Gastroesophageal sphincter (tissue), 4 donors: Measurements from ENCODE around the gene ARID5B. TPM values are rescaled to one million over a fixed set of nuclear protein-coding genes. Genes with fewer than 3 reads are reported as not detected.

Experiments
- ATAC-seq: fragments of 150-250 bp; one replicate; pipeline ENCODE4 v1.9.1; 2016; ENCODE audit warnings: mild to moderate bottlenecking, moderate library complexity
- H3K27ac ChIP-seq, 4 donors: fragments of 200-600 bp; sonication (generic) in 3 of 4; 1 replicate in 3 of 4; 2 replicates in 1 of 4; pipeline ENCODE4 v1.5.1; 2016 to 2019
- H3K27me3 ChIP-seq: fragments of 200-600 bp; sonication (generic); one replicate; pipeline ENCODE4 v1.5.1; 2019
- H3K36me3 ChIP-seq, 2 donors: fragments of 200-600 bp; sonication (generic); one replicate each; pipeline ENCODE4 v1.5.1; 2019; ENCODE audit warnings: control low read depth in 1 of 2
- H3K4me1 ChIP-seq, 3 donors: fragments of 200-600 bp; sonication (generic); 1 replicate in 2 of 3; 2 replicates in 1 of 3; pipeline ENCODE4 v1.5.1; 2016 to 2019; ENCODE audit warnings: control low read depth in 2 of 3
- H3K4me3 ChIP-seq, 2 donors: fragments of 200-600 bp; sonication (generic); one replicate each; pipeline ENCODE4 v1.5.1; 2019; ENCODE audit warnings: mild to moderate bottlenecking in 1 of 2, moderate library complexity in 1 of 2
- H3K9me3 ChIP-seq, 3 donors: fragments of 200-600 bp; sonication (generic); one replicate each; pipeline ENCODE4 v1.5.1; 2017 to 2019; ENCODE audit warnings: control low read depth in 2 of 3
- CTCF ChIP-seq, 4 experiments: fragments of 200-600 bp in 2 of 4; fragments of 450-650 bp in 2 of 4; sonication (generic) in 1 of 4; IDR thresholded peaks; one replicate each; pipeline ENCODE4 v1.5.1; 2017 to 2019; ENCODE audit warnings: antibody characterized with exemption in 4 of 4, mild to moderate bottlenecking in 2 of 4, moderate library complexity in 2 of 4
- EP300 ChIP-seq: sonication (generic); formaldehyde crosslinking; IDR thresholded peaks from one replicate; pipeline ENCODE4 v1.6.1; 2017; ENCODE audit warnings: antibody characterized with exemption, mild to moderate bottlenecking
- POLR2A ChIP-seq, 2 donors: fragments of 450-650 bp; IDR thresholded peaks; one replicate each; pipeline ENCODE4 v1.6.1; 2017; ENCODE audit warnings: antibody characterized with exemption in 2 of 2, mild to moderate bottlenecking in 2 of 2, moderate library complexity in 1 of 2
- POLR2AphosphoS5 ChIP-seq: sonication (generic); formaldehyde crosslinking; IDR thresholded peaks from one replicate; pipeline ENCODE4 v1.6.1; 2017; ENCODE audit warnings: antibody characterized with exemption
- WGBS, 2 donors: methylation state at CpG; one replicate each; pipeline ENCODE4 v1.1.5; 2018; ENCODE audit warnings: low coverage in 1 of 2; 5-methylcytosine and 5-hydroxymethylcytosine counted together
- total RNA-seq, 4 donors: library from RNA; depleted of rRNA; stranded (reverse); fragments of >200 nt; gene quantifications; one replicate each; pipeline ENCODE4 v1.1.0, GENCODE V29; 2016

The ARID5B gene
- total RNA-seq, 4 donors from 2014 or later = 34.7 to 81.4 (median 62.5) TPM

- TF ChIP-seq EP300 (no peak), POLR2AphosphoS5 (peak; percentile 18)
- ATAC-seq = peak; percentile 68
- Histone ChIP-seq H3K36me3 (no peaks in the 10 kb centered on the region), H3K4me3 (no peak overlapping the region), H3K9me3 (peaks cover 0 to under 1% (median 0%) of the 10 kb centered on the region in 3 donors), H3K27ac (peak overlapping the region in 1 of 4 donors; percentile 16), H3K4me1 (peaks cover 0 to 47% (median 3%) of the 10 kb centered on the region in 3 donors), H3K27me3 (no peaks in the 10 kb centered on the region)
- 55 to 62% methylated on average over 5 to 6 of the region's 6 CpGs for WGBS, 2 donors
Measured at GRCh38 chr10:61923210-61923949, 21.9 kb downstream of the ARID5B start.

GRCh38 chr10:61923950-61924274 lies 22.4 kb downstream of the ARID5B start:
- H3K4me1 ChIP-seq = peaks cover 0 to 47% (median 3%) of the 10 kb centered on the region in 3 donors
- ATAC-seq = peak; percentile 20
- H3K4me3 ChIP-seq = no peak overlapping the region
- H3K27me3 ChIP-seq = no peaks in the 10 kb centered on the region
- no peak for TF ChIP-seq POLR2A (IDR thresholded peaks at IDR 0.05)
- TF ChIP-seq CTCF (IDR thresholded peaks at IDR 0.05) = no peak
- no peak for TF ChIP-seq POLR2AphosphoS5
- TF ChIP-seq EP300 = no peak
- H3K27ac ChIP-seq = no peak overlapping the region
- no peaks in the 10 kb centered on the region for H3K9me3 ChIP-seq
- H3K36me3 ChIP-seq = no peaks in the 10 kb centered on the region
- 59% methylated on average over 2 of the region's 2 CpGs; no CpG with 5 or more reads in 1 of the 2 donors for WGBS, 2 donors

DNA sequence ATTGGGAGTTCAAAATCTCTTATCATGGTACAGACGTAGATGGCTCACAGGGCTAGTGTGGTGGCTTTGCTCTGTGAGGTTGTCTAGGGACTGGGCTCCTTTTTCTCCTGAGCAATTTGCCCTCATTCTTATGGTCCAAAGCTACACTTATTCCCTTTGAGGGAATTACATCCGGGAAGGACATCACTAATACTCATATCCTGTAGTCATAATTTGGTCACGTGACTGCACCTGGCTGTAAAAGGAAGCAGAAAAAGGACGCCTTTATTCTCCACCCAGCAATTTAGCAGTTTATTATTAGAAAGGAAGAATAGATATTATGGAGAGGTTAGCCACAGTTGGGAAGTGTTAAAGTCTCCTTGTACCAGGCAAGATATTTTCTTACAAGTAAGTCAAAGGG lies 28.1 kb downstream of the ARID5B start:
- TF ChIP-seq EP300 (no peak), POLR2AphosphoS5 (no peak), CTCF (IDR thresholded peaks at IDR 0.05) (no peak), POLR2A (IDR thresholded peaks at IDR 0.05) (no peak)
- H3K4me3 ChIP-seq = no peak overlapping the region
- no peaks in the 10 kb centered on the region for H3K36me3 ChIP-seq
- no peak overlapping the region for H3K27ac ChIP-seq
- no peaks in the 10 kb centered on the region for H3K9me3 ChIP-seq
- no peak for ATAC-seq
- H3K27me3 ChIP-seq = no peaks in the 10 kb centered on the region
- peaks cover 0 to 17% (median 0%) of the 10 kb centered on the region in 3 donors for H3K4me1 ChIP-seq
- 80 to 84% methylated on average over 4 of the region's 4 CpGs for WGBS, 2 donors

DNA sequence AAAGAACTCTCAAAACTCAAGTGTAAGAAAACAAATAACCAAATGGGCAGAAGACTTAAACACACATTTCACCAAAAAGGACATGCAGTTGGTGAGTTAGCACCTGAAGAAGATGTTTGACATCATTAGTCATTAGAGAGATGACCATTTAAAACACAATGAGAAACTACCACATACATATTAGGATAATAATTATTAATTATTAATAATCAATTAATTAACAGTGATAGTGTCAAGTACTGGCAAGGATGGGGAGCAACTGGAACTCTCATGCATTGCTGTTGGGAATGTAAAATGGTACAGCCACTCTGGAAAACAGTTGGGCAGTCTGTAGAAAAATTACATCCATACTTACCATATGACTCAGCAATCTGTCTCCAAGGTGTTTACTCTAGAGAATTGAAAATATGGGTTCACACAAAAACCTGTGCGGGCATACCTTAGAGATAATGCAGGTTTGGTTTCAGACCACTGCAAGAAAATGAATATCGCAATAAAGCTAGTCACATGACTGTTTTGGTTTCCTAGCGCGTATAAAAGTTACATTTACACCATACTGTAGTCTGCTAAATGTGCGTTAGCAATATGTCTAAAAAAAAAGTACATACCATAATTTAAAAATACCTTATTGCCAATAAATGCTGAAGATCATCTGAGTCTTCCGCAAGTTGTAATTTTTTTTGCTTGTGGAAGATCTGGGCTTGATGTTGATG lies 30.3 kb downstream of the ARID5B start:
- H3K27ac ChIP-seq = no peak overlapping the region
- 82 to 95% methylated on average over 6 of the region's 6 CpGs for WGBS, 2 donors
- no peaks in the 10 kb centered on the region for H3K36me3 ChIP-seq
- ATAC-seq = no peak
- no peaks in the 10 kb centered on the region for H3K27me3 ChIP-seq
- TF ChIP-seq POLR2AphosphoS5 (no peak), EP300 (no peak), POLR2A (IDR thresholded peaks at IDR 0.05) (no peak), CTCF (IDR thresholded peaks at IDR 0.05) (no peak)
- no peaks in the 10 kb centered on the region for H3K4me1 ChIP-seq
- no peaks in the 10 kb centered on the region for H3K9me3 ChIP-seq
- H3K4me3 ChIP-seq = no peak overlapping the region

- no peak overlapping the region for H3K27ac ChIP-seq
Measured at GRCh38 chr10:61933859-61934555, 32.5 kb downstream of the ARID5B start.

More at GRCh38 chr10:61933859-61934555, 32.5 kb downstream of the ARID5B start:
- Histone ChIP-seq H3K4me1 (peaks cover 0 to 22% (median 8%) of the 10 kb centered on the region in 3 donors), H3K27me3 (no peaks in the 10 kb centered on the region), H3K9me3 (no peaks in the 10 kb centered on the region), H3K36me3 (no peaks in the 10 kb centered on the region), H3K4me3 (no peak overlapping the region)
- no peak for ATAC-seq
- TF ChIP-seq POLR2AphosphoS5 (no peak), POLR2A (IDR thresholded peaks at IDR 0.05) (no peak), EP300 (no peak), CTCF (IDR thresholded peaks at IDR 0.05) (no peak)
- WGBS, 2 donors = 79 to 91% methylated on average over 3 of the region's 3 CpGs
